ELF-1 (cell line): Measurements from ENCODE around the gene FXR1.
"Not testable (repeated sequence)": the region's sequence is repeated elsewhere in the genome, so short reads cannot be mapped to it uniquely, and the experiment has no call there.

Source experiments
- DNase-seq: peaks from one replicate; pipeline ENCODE4 v3.0.0-alpha.2; 2016; ENCODE audit warnings: low read depth, low spot score

The FXR1 gene

DNA sequence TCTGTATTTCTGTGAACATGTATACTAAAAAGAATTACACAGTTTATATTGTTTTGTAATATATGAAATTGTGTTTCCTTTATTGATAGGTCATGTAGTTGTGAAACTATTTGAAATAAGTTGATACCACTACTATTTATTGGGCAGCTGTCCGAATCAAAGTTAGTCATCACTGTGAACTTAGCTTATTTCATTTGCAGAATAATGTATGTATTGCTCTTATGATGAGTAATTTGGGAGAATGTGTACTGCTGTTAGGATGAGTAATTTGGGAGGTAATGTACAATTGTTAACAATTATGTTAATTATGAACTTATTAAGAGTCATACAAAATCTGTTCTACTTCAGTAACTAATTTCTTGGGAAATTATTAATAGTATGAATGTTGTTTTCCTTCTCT, 22.2 kb downstream of the FXR1 start:
- DNase-seq: no peak

DNA sequence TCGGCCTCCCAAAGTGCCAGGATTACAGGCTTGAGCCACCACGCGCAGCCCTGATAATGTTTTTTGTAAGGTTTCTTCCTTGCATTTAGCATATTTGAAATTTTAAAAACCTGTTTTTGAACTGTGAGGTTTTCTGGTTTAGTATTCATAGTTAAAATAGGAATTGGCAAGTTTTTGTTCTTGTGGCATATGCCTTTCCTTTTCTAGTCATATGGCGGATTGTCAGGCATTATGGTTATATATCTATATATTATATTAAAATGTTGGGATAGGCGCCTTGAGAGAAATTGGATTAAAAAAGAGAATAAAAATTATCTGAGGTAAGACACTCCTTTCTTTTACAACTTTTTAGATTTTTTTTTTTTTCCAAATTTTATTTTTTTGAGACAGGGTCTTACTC, 28.4 kb downstream of the FXR1 start:
- DNase-seq: no peak

GRCh38 chr3:180947761-180948390, 35.4 kb downstream of the FXR1 start:
- DNase-seq: no peak

DNA sequence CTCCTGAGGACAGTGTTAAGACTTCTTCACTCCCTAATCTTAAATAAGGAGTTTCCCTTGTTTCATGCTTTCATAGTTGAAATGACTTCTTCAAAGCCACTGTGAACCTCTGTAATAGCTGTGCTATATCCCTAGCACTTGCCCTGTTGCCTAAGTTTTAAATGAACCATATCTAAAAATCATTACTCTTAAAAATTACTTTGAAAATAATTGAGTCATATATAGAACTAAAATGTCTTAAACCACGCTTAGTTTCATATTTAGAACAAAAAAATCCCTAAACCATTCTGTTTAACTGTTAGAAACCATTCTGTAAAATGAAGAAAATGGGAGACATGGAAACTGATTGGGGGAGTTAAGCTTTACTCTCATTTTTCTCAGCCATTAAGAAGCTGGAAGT, 47.2 kb downstream of the FXR1 start:
- DNase-seq: no peak

DNA sequence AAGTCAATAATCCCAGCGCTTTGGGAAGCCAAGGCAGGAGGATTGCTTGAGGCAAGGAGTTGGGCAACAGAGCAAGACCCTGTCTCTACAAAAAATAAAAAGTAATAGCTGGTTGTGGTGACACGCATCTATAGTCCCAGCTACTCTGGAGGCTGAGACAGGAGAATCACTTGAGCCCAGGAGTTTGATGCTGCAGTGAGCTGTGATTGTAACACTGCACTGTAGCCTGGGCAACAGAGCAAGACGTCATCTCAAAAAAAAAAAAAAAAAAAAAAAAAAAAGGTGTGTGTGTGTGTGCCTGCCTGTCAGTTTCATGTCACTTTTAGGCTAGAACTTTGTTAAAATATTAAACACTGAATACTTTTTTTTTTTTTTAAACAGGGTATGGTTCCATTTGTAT, 48.6 kb downstream of the FXR1 start:
- no peak for DNase-seq

DNA sequence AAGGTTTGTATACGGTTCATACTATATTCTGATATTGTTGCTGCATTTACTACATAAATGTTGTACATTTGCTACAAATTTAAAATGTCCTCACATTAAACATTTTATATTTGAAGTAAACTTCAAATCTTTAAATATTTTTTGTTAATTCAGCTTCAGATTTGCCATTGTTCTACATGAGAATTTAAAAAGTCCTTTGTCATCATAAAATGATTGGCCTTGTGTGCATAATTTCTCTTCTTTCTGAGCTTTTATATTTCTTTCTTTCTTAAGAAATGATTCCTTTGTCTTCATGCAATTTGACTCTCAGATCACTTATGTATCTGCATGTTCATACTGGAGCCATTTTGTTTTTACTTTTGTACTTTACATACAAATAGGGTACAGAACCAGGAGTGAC, 49.1 kb downstream of the FXR1 start:
- DNase-seq: no peak

DNA sequence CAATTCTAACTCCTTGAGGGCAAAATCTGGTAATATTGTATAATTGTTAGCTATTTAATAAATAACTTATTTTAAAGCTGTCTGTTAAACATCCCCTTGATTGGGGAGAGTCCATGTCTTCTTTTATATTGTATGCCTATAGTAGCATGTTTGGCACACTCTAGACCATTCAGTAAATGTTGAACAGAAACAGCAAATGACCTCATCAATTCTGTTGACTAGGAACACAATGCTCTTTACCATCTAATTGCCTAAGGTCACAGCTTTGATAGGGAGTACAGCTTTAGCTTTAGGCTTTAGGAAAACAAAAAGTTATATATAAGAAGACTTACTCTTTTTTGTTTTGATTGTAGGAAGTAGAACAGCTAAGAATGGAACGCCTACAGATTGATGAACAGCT, 50.1 kb downstream of the FXR1 start:
- DNase-seq: no peak

- DNase-seq: no peak
Measured at GRCh38 chr3:180970931-180971330, 58.5 kb downstream of the FXR1 start.

DNA sequence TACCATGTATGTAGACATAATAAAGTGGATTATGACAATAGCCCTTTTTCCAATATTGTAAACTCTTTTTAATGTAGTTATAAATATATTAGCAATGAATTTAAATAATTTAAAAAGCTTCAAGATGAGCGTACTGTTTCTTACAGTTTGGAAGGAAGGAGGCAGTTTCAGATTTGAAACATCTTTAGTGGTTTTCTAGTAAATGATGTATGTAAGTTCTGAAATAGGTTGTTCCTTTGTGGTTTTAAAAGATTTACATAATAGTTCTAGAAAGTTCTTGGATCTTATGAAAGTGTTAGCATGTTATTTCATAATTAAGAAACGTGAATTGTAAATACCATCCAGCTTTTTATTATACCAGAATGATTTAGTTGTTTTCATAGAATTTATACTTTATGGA, 61.1 kb downstream of the FXR1 start:
- DNase-seq: no peak

DNA sequence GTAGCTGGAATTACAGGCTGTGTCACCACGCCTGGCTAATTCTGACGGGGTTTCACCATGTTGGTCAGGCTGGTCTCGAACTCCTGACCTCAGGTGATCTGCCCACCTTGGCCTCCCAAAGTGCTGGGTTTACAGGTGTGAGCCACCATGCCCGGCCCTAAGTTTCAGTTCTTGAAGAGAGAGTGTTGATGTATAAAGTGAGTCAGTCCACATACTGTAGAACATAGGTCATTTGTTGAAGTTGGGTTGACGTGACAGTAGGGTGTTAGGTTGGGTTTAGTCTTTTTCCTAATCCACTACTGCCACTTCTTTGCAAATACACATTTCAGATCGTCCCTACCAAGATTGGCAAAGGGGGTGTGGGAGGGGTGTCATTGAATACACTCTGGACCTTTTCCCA, 61.8 kb downstream of the FXR1 start:
- no peak for DNase-seq

DNA sequence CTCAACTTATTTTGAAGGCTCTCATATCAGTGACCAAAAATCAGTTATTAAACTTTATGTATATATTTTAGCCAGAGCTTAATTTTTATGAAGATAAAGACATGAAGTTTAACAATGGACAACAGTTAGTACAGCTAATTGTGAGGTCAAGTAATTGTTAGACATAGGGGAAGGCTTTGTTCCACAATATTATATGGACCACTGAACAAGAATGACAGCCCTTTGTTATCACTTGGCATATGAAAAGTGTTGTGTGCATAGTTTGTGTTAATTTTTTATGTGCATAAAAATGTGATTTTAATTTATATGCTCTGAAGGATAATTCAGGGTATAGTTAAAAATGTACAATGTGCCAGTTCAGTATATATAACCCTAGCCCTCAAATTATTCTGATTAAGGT, 65.0 kb downstream of the FXR1 start:
- no peak for DNase-seq

DNA sequence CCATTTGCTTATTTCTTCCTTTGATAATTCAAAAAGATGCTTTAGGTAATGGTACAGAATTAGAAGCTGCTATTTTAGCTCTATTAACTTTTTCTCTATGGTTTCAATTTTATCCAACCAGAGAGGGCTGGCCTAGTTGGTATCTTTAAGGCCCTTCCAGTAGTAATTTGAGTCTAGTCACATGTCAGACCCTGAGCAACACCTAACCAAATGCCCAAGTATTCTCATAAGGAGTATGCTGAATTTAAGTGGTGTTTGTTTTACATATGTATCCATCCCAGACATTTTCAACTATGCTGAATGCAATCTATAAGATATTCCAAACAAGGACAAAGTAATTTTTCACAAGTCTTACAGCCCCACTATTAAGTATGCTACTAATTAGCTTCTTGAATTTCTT, 67.5 kb downstream of the FXR1 start:
- DNase-seq: no peak

DNA sequence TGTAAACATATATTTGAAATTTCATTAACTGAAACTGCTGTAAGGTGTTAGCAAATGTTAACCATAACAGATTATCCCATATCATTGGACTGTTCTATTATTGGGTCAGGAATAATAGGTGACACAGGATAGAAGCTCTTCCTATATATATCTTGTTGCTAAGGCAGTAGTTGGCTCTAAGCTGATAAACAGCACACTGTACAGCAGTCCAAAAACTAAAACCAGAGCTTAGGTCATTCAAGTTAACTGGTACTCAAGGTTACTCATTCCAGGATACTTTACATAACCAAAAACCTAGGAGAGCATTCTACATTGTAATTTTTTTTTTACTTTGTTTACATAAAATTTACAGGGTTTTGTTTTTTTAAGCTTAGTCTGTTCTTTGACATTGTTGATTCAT, 68.1 kb downstream of the FXR1 start:
- DNase-seq: no peak

DNA sequence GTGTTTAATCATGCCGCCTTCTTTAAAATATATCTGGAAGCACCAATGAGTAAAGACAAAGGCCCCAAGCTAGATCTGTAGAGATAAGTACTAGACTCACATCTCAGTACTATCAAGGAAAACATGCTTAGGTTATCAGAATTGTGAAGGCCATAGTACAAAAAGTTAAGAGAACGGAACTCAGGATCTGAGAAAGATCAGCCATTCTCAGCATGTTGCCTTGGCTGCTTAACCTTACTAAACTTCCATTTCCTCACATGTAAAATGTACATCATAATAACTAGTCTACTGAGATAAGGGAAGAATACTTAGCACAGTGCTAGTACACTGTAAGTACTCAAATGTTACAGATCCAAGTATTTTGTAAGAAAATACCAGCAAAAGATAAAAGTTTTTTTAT, 69.4 kb downstream of the FXR1 start:
- no peak for DNase-seq

GRCh38 chr3:180983136-180983535, 70.7 kb downstream of the FXR1 start:
- DNase-seq: no peak

DNA sequence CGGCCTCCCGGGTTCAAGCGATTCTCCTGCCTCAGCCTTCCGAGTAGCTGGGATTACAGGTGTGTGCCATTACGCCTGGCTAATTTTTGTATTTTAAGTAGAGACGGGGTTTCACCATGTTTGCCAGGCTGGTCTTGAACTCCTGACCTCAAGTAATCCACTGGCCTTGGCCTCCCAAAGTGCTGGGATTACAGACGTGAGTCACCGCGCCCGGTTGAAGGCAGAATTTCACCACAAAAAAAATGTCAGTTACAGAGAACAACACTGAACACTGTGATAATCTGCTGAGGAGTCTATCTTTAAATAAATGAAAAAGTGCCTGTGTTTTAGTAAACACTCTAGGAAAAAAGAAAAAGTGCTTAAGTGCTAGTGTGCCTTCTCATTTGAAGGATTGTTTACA, 73.9 kb downstream of the FXR1 start:
- DNase-seq: not testable (repeated sequence)

DNA sequence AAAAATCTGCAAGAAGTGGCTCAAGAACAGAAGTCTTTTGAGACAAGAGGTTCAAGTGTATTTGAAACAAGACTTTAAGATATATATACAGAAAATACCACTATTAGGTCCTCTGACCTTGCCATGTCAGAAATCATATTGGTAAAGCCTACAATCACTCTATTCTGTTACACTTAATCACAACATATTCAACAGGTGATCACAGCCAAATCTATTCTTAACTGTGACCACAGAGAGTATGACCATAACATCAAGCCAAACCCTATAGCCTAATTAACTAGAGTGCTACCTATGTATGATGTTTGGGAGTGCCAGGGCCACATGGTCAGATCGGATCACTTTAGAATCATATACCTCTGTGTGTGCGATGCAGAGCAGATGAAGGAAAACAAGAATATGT, 74.9 kb downstream of the FXR1 start:
- DNase-seq: no peak

GRCh38 chr3:180989291-180990163, 77.1 kb downstream of the FXR1 start, which contains the start of gene DNAJC19:
TSS of gene DNAJC19 (minus strand) at chr3:180989736. CDS start at chr3:180989602, 134 bp downstream.
- DNase-seq: peak; percentile 98

DNA sequence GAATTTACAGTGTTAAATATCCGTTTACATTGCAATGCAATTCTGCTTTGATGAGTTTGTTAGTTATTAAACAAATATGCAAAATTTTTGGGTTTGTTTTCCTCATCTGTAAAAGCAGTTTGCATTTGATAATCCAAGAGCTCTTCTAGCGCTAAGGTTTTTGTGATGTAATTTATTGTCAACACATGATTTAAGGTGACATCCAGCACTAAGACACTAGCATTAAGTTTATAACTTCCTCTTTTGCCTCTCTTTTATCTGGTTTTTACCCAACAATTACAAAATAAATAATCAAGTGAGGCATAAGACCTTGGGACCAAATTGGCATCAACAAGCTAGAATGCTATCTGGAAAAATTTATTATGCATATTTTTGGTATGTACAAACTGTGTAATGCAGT, 78.0 kb downstream of the FXR1 start:
- no peak for DNase-seq

GRCh38 chr3:180996415-180996932, 84.0 kb downstream of the FXR1 start:
- DNase-seq: no peak

DNA sequence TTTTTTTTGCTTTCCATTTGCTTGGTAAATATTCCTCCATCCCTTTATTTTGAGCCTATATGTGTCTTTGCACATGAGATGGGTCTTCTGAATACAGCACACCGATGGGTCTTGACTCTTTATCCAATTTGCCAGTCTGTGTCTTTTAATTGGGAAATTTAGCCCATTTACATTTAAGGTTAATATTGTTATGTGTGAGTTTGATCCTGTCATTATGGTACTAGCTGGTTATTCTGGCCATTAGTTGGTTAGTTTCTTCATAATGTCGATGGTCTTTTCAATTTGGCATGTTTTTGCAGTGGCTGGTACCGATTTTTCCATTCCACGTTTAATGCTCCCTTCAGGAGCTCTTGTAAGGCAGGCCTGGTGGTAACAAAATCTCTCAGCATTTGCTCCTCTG, 89.9 kb downstream of the FXR1 start:
- DNase-seq: not testable (repeated sequence)

- DNase-seq: not testable (repeated sequence)
Measured at GRCh38 chr3:181003469-181003868, 91.0 kb downstream of the FXR1 start.

DNA sequence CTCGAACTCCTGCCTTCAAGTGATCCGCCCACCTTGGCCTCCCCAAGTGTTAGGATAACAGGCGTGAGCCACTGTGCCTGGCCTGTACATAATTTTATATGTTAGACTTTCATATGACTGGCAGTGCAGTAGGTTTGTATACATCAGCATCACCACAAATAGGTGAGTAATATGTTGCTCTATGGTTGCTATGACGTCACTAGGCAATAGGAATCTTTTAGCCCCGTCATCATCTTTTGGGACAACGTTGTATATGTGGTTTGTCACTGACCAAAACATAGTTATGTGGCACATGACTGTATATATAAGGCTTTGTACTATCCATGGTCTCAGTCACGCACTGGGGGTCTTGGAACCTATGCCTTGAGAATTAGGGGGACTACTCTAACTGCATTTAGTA, 94.1 kb downstream of the FXR1 start:
- no peak for DNase-seq
